Measurements from ENCODE around the gene CLDN2. TPM values are rescaled to one million over a fixed set of nuclear protein-coding genes. Genes with fewer than 3 reads are reported as not detected.

Gene CLDN2
- total RNA-seq, 3 donors from 2014 or later (not counting 1 experiment from before 2014, with no cell fraction given), result not detected

DNA sequence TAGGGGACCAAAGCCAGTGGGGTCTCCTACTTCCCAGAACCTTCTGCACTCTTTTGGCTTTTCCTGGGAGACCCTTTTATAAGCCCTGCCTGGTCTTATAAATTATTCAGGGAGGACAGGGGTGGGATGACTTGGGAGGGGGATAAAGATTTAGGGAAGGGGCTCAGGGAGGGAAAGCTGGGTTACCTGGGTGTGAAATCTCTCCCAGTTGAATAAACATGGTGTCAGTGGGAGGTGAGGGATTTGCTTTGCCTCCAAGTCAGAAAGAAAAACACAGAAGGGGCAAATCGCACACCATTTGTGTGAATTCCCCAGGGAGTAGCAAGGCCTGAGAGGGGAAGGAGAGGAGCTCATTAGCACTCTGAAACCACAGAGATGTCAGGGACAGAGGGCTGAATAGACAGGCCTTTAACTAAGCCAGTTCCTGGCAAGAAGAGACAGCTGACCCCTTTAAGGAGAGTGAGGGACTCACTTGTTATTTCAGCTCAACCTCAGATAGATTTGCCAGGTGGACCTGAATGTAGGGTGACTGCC, 16.8 kb upstream of the CLDN2 start, which contains the start of gene RIPPLY1:
RIPPLY1 (minus strand) TSS at position 51 of the 534 bp plus-strand sequence. CDS start 54 bp downstream, outside the sequence.
- no peaks in the 10 kb centered on the region for H3K9me3 ChIP-seq (ENCODE audit: control insufficient read depth, insufficient read depth, low read length)
- no peaks in the 10 kb centered on the region for H3K4me1 ChIP-seq (ENCODE audit: control insufficient read depth, insufficient read depth, low read length)
- intact Hi-C loops (cut with micrococcal nuclease), result no loop called here
- Mint-ChIP-seq H3K9me3 (no peaks in the 10 kb centered on the region), H3K4me3 (no peak within 1 kb of the TSS), H3K27me3 (ENCODE audit: low read depth in 2 of 2) (no peaks in the 10 kb centered on the region), H3K4me1 (no peaks in the 10 kb centered on the region), H3K27ac (no peak within 1 kb of the TSS), H3K36me3 (no peaks in the 10 kb centered on the region)
- WGBS (ENCODE audit: insufficient coverage), result 75% methylated on average over 1 of the region's 1 CpG
- DNase-seq (no peak), ATAC-seq (no peak)
- no peak within 1 kb of the TSS for H3K27ac ChIP-seq (ENCODE audit: low read length)
- TF ChIP-seq, protein P1, sequence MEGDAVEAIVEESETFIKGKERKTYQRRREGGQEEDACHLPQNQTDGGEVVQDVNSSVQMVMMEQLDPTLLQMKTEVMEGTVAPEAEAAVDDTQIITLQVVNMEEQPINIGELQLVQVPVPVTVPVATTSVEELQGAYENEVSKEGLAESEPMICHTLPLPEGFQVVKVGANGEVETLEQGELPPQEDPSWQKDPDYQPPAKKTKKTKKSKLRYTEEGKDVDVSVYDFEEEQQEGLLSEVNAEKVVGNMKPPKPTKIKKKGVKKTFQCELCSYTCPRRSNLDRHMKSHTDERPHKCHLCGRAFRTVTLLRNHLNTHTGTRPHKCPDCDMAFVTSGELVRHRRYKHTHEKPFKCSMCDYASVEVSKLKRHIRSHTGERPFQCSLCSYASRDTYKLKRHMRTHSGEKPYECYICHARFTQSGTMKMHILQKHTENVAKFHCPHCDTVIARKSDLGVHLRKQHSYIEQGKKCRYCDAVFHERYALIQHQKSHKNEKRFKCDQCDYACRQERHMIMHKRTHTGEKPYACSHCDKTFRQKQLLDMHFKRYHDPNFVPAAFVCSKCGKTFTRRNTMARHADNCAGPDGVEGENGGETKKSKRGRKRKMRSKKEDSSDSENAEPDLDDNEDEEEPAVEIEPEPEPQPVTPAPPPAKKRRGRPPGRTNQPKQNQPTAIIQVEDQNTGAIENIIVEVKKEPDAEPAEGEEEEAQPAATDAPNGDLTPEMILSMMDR (IDR thresholded peaks at IDR 0.05), result no peak
- no peaks in the 10 kb centered on the region for H3K27me3 ChIP-seq (ENCODE audit: control insufficient read depth, insufficient read depth, low read length)
- H3K4me3 ChIP-seq (ENCODE audit: low read length), result no peak within 1 kb of the TSS
- no peaks in the 10 kb centered on the region for H3K36me3 ChIP-seq (ENCODE audit: control insufficient read depth, insufficient read depth, low read length)

DNA sequence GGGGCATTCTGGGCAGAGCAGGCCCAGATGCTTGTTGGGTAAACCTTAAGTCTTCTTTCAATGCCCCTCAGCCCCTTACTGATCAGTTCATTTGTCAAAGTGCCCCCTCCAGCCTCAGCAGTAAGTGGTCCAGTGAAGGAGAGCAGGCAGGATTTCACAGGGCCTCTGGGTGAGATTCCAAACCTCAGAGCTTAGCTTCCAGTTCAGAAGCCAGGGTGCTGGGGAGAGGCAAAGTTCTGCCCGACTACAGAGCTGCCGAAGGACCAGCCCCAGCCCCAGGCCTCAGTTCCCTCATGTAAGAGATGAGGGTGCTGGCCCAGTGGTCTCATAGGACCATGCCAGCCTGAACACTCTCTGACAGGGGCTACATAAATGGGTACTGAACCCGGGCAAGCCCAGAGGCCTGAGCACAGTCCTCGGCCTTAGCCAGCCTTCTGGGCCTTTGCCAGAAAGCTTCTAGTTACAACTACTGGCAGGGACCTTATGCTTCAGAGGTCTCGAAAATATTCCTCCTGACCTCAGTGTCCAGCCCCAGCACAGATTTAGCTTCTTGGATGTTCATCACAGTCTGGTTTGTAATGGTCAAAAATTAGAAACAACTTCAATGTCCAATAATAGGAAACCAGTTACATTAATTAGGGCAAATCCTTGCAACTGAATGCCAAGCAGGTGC, 16.2 kb upstream of the CLDN2 start:
- Histone ChIP-seq H3K27ac (ENCODE audit: low read length) (no peak overlapping the region), H3K36me3 (ENCODE audit: control insufficient read depth, insufficient read depth, low read length) (no peaks in the 10 kb centered on the region), H3K4me3 (ENCODE audit: low read length) (no peak overlapping the region), H3K4me1 (ENCODE audit: control insufficient read depth, insufficient read depth, low read length) (no peaks in the 10 kb centered on the region), H3K9me3 (ENCODE audit: control insufficient read depth, insufficient read depth, low read length) (no peaks in the 10 kb centered on the region), H3K27me3 (ENCODE audit: control insufficient read depth, insufficient read depth, low read length) (no peaks in the 10 kb centered on the region)
- no peak for ATAC-seq
- WGBS (ENCODE audit: insufficient coverage), result 90% methylated on average over 5 of the region's 5 CpGs
- intact Hi-C loops (cut with micrococcal nuclease), result no loop called here
- H3K36me3 Mint-ChIP-seq, result no peaks in the 10 kb centered on the region
- TF ChIP-seq, protein P1 (IDR thresholded peaks at IDR 0.05), result no peak
- H3K27ac Mint-ChIP-seq, result no peak overlapping the region
- H3K9me3 Mint-ChIP-seq, result no peaks in the 10 kb centered on the region
- no peak for DNase-seq
- no peaks in the 10 kb centered on the region for H3K4me1 Mint-ChIP-seq
- no peak overlapping the region for H3K4me3 Mint-ChIP-seq
- H3K27me3 Mint-ChIP-seq (ENCODE audit: low read depth in 2 of 2), result peaks cover 0 to 3% of the 10 kb centered on the region in 2 donors

DNA sequence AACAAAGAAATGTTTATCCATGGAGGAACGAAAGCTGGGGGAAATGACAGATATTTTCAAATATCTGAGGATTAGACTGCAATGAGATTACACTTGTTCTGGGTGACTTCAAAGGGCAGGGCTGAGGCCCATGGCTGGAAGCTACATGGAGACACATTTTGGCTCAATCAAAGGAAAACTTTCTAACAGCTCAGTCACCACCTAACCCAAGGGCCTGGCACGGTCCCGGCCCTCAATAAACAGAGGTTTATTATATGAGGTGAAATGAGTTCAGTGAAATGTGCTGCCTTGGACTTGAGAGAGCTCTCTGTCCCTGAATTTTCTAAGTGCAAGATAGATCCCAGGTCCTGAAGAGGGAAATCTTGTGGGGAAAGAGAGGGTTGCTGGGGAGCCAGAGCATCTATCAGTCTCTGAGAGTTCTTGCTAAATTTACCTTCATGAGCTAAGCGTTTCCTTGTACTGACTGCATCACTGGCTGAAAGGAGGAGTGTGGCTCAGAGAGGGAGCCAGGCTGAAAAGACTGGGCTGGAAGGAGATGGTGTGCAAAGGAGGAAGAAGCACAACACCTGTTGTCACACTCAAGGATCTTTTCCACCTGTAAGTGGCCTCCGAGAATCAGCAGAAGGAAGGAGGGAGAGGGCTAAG, 15.0 kb upstream of the CLDN2 start:
- intact Hi-C loops (cut with micrococcal nuclease), result no loop called here
- DNase-seq (no peak), ATAC-seq (no peak)
- Mint-ChIP-seq H3K9me3 (no peaks in the 10 kb centered on the region), H3K4me3 (no peak overlapping the region), H3K27ac (no peak overlapping the region), H3K36me3 (no peaks in the 10 kb centered on the region), H3K4me1 (no peaks in the 10 kb centered on the region), H3K27me3 (ENCODE audit: low read depth in 2 of 2) (peaks cover 0 to 3% of the 10 kb centered on the region in 2 donors)
- H3K27me3 ChIP-seq (ENCODE audit: control insufficient read depth, insufficient read depth, low read length), result no peaks in the 10 kb centered on the region
- H3K4me3 ChIP-seq (ENCODE audit: low read length), result no peak overlapping the region
- H3K27ac ChIP-seq (ENCODE audit: low read length), result no peak overlapping the region
- H3K9me3 ChIP-seq (ENCODE audit: control insufficient read depth, insufficient read depth, low read length), result no peaks in the 10 kb centered on the region
- no peaks in the 10 kb centered on the region for H3K36me3 ChIP-seq (ENCODE audit: control insufficient read depth, insufficient read depth, low read length)
- TF ChIP-seq, protein P1 (IDR thresholded peaks at IDR 0.05), result no peak
- 95% methylated on average over 2 of the region's 5 CpGs for WGBS (ENCODE audit: insufficient coverage)
- no peaks in the 10 kb centered on the region for H3K4me1 ChIP-seq (ENCODE audit: control insufficient read depth, insufficient read depth, low read length)
